Hepatocyte (in vitro differentiated cells): Measurements from ENCODE around the gene ATOX1. TPM values are rescaled to one million over a fixed set of nuclear protein-coding genes. Genes with fewer than 3 reads are reported as not detected.
A peak's percentile ranks its signal among the peaks of the same experiment; 100 is the strongest.

ENCODE experiments used
- DNase-seq: peaks from one replicate; pipeline ENCODE4 v3.0.0-alpha.2; 2016; ENCODE audit warnings: low spot score
- H2AFZ ChIP-seq: fragments of 200-600 bp; sonication (generic); 2 replicates; pipeline ENCODE4 v1.6.0; 2016; ENCODE audit warnings: antibody characterized with exemption, mild to moderate bottlenecking
- H3K27ac ChIP-seq: fragments of 200-600 bp; sonication (generic); 2 replicates; pipeline ENCODE4 v1.5.1; 2016; ENCODE audit warnings: mild to moderate bottlenecking
- H3K27me3 ChIP-seq: fragments of 200-600 bp; sonication (generic); 2 replicates; pipeline ENCODE4 v1.6.1; 2016
- H3K36me3 ChIP-seq: fragments of 200-600 bp; sonication (generic); replicated peaks from 2 replicates; pipeline ENCODE4 v1.5.1; 2016; ENCODE audit warnings: low read depth; ENCODE audit not compliant: insufficient read depth
- H3K4me1 ChIP-seq: fragments of 200-600 bp; sonication (generic); 2 replicates; pipeline ENCODE4 v1.5.1; 2016; ENCODE audit warnings: mild to moderate bottlenecking, moderate library complexity; ENCODE audit not compliant: insufficient read depth
- H3K4me2 ChIP-seq: fragments of 200-600 bp; sonication (generic); 2 replicates; pipeline ENCODE4 v1.6.0; 2016
- H3K4me3 ChIP-seq: fragments of 200-600 bp; sonication (generic); 2 replicates; pipeline ENCODE4 v1.5.1; 2016; ENCODE audit warnings: mild to moderate bottlenecking
- H3K79me2 ChIP-seq: fragments of 200-600 bp; sonication (generic); 2 replicates; pipeline ENCODE4 v1.6.0; 2017; ENCODE audit warnings: mild to moderate bottlenecking
- H3K9me2 ChIP-seq: fragments of 200-600 bp; sonication (generic); replicated peaks from 2 replicates; pipeline ENCODE4 v1.6.0; 2017; ENCODE audit warnings: mild to moderate bottlenecking; ENCODE audit not compliant: insufficient read depth
- H3K9me3 ChIP-seq: fragments of 200-600 bp; sonication (generic); 2 replicates; pipeline ENCODE4 v1.5.1; 2016; ENCODE audit warnings: low read depth, mild to moderate bottlenecking
- H4K20me1 ChIP-seq: fragments of 200-600 bp; sonication (generic); 2 replicates; pipeline ENCODE4 v1.6.0; 2016; ENCODE audit warnings: mild to moderate bottlenecking; ENCODE audit not compliant: insufficient read depth, poor library complexity, severe bottlenecking
- CTCF ChIP-seq: fragments of 200-600 bp; sonication (generic); IDR thresholded peaks from 2 replicates; pipeline ENCODE4 v1.5.1; 2016; ENCODE audit warnings: antibody characterized with exemption, mild to moderate bottlenecking; ENCODE audit not compliant: poor library complexity
- EZH2 ChIP-seq: fragments of 200-600 bp; sonication (generic); IDR thresholded peaks from 2 replicates; pipeline ENCODE4 v1.6.1; 2016; ENCODE audit warnings: antibody characterized with exemption, mild to moderate bottlenecking, borderline replicate concordance
- EZH2phosphoT487 ChIP-seq: fragments of 200-600 bp; sonication (generic); IDR thresholded peaks from one replicate; pipeline ENCODE4 v1.6.1; 2018; ENCODE audit warnings: antibody characterized with exemption, mild to moderate bottlenecking, low read depth, moderate library complexity; ENCODE audit not compliant: unreplicated experiment, severe bottlenecking
- WGBS: methylation state at CpG from one replicate; pipeline ENCODE4 v1.1.6; 2016; ENCODE audit warnings: low lambda C conversion rate; ENCODE audit errors: missing lambda C conversion rate; 5-methylcytosine and 5-hydroxymethylcytosine counted together
- polyA plus RNA-seq: library from polyadenylated mRNA; unstranded; fragments of >200 nt; fragmentation: Nextera tagmentation; extraction: Ambion mirVana; gene quantifications from 2 replicates; pipeline ENCODE4 v1.2.1, GENCODE V29; 2016
- total RNA-seq: library from RNA; depleted of rRNA; stranded (reverse); fragments of >200 nt; gene quantifications from 2 replicates; pipeline ENCODE4 v1.2.3, GENCODE V29; 2014

The ATOX1 gene
- total and polyA plus RNA-seq, 2 experiments from 2014 or later, result 112 to 348 TPM

- Histone ChIP-seq H3K4me1 (peaks cover 9% of the 10 kb centered on the region), H2AFZ (no peak overlapping the region), H3K4me3 (no peak overlapping the region)
These were observed 8.5 kb upstream of the ATOX1 start for GRCh38 chr5:151766975-151767374.

GRCh38 chr5:151764801-151765200 is 6.4 kb upstream of the ATOX1 start:
- Histone ChIP-seq H3K36me3 (no peaks in the 10 kb centered on the region), H3K4me1 (no peaks in the 10 kb centered on the region), H2AFZ (no peak overlapping the region), H4K20me1 (no peaks in the 10 kb centered on the region), H3K27ac (no peak overlapping the region), H3K9me3 (no peaks in the 10 kb centered on the region), H3K4me3 (no peak overlapping the region), H3K27me3 (no peaks in the 10 kb centered on the region), H3K79me2 (no peaks in the 10 kb centered on the region), H3K4me2 (no peak overlapping the region), H3K9me2 (no peaks in the 10 kb centered on the region)
- TF ChIP-seq EZH2phosphoT487 (no peak), EZH2 (no peak), CTCF (no peak)
- DNase-seq, result no peak

More at GRCh38 chr5:151766975-151767374, 8.5 kb upstream of the ATOX1 start:
- Histone ChIP-seq H3K9me3 (no peaks in the 10 kb centered on the region), H3K27me3 (no peaks in the 10 kb centered on the region), H3K9me2 (no peaks in the 10 kb centered on the region), H3K27ac (no peak overlapping the region), H4K20me1 (no peaks in the 10 kb centered on the region), H3K36me3 (no peaks in the 10 kb centered on the region), H3K4me2 (no peak overlapping the region), H3K79me2 (peaks cover 5% of the 10 kb centered on the region)
- no peak for DNase-seq
- TF ChIP-seq EZH2, result no peak

- Histone ChIP-seq H3K4me1 (peaks cover 32% of the 10 kb centered on the region), H3K4me3 (peak overlapping the region; percentile 95), H3K36me3 (no peaks in the 10 kb centered on the region), H4K20me1 (no peaks in the 10 kb centered on the region), H3K27ac (peak overlapping the region; percentile 91), H2AFZ (peak overlapping the region; percentile 80), H3K79me2 (peaks cover 36% of the 10 kb centered on the region), H3K9me3 (no peaks in the 10 kb centered on the region), H3K9me2 (no peaks in the 10 kb centered on the region), H3K4me2 (peak overlapping the region; percentile 86), H3K27me3 (no peaks in the 10 kb centered on the region)
- TF ChIP-seq CTCF (no peak), EZH2 (no peak), EZH2phosphoT487 (no peak)
- WGBS, result 3% methylated on average over 11 of the region's 11 CpGs
- no peak for DNase-seq
These were observed 346 bp downstream of the ATOX1 start for GRCh38 chr5:151758141-151758429.

GRCh38 chr5:151757233-151758140 is 944 bp downstream of the ATOX1 start:
- 23% methylated on average over 9 of the region's 9 CpGs for WGBS
- H3K27ac ChIP-seq, result peak overlapping the region; percentile 91
- peak; percentile 32 for DNase-seq
- H2AFZ ChIP-seq, result peak overlapping the region; percentile 80
- no peaks in the 10 kb centered on the region for H3K27me3 ChIP-seq
- H3K4me1 ChIP-seq, result peaks cover 32% of the 10 kb centered on the region
- no peaks in the 10 kb centered on the region for H3K9me3 ChIP-seq
- no peaks in the 10 kb centered on the region for H4K20me1 ChIP-seq
- peaks cover 41% of the 10 kb centered on the region for H3K79me2 ChIP-seq
- no peaks in the 10 kb centered on the region for H3K36me3 ChIP-seq
- peak overlapping the region; percentile 86 for H3K4me2 ChIP-seq
- TF ChIP-seq EZH2phosphoT487 (no peak), CTCF (no peak), EZH2 (no peak)
- H3K9me2 ChIP-seq, result no peaks in the 10 kb centered on the region
- peak overlapping the region; percentile 95 for H3K4me3 ChIP-seq
